Stimulated activated naive CD4-positive, alpha-beta T cell treated with Interleukin-2 at 50 U/mL for 16 hours (primary cell): ENCODE results near the gene RXFP1.

ENCODE experiments used
- DNase-seq: peaks from one replicate; lab custom pipeline; 2025; lab: John Stamatoyannopoulos, UW

The RXFP1 gene

DNA sequence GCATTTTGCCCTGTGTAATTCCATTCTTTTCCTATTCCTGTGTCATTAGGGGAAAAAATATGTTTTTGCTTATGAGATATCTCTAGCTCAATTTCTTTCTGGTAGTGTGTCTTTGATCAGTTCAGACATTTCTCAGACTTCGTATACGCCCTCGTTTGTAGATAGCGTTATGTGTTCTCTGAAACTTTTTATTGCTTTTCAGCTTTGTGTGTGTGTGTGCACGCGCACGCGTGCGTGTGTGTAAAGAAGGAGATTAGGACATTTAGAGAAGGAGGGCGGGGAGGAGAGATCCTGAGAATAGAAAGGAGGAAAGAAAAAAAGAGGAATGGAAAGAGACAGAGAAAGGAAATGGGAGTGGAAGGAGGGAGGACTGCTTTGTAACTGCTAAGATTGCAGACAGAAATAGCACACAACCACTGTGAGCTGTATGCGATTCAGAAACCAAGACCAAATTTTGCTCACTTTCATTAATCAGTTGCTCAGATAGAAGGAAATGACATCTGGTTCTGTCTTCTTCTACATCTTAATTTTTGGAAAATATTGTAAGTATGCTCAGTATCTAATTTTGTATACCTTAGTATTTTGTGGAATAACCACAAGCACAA, at the start of gene RXFP1:
Gene RXFP1 (plus strand): TSS at position 399 of the 605 bp plus-strand sequence. CDS start 95 bp downstream, at position 494.
- no peak for DNase-seq

DNA sequence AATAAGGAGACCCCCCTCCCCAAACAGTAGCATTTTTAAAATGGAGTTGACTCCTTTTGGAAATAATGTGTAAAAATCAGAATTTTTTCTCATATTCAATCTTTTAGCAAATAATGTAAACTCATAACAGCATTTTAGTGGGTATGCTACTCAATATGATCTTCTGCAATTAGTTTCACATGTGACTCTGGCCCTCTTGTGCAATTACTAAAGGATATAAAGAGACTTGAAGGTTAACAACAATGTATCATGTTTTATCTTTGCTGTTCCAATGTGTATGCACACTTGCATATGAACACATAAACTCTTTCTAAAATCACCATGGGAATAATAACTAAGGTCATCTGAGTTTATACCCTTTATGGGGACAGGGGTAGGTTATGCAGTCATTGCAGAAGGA, 39.9 kb upstream of the RXFP1 start:
- DNase-seq, result no peak

GRCh38 chr4:158484173-158484885, 37.4 kb upstream of the RXFP1 start:
- DNase-seq, result no peak

DNA sequence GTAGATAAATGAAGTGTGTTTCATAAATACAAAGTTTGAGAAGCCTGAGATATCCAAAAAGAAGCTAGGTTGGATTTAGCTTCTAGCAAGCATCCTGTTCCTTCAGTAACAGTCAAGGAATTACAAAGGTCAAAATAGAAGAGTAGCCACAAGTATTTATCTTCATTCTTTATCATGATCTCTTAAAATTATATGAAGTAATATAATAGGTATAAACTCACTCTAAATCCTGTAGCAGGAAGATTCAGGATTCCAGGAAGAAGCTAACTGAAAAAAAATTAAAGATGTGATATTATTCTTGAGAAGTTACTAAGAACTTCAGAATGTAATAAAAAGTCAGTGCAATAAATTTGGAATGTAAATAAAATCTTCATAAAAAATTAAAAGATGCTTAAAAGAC, 31.1 kb upstream of the RXFP1 start:
- no peak for DNase-seq

DNA sequence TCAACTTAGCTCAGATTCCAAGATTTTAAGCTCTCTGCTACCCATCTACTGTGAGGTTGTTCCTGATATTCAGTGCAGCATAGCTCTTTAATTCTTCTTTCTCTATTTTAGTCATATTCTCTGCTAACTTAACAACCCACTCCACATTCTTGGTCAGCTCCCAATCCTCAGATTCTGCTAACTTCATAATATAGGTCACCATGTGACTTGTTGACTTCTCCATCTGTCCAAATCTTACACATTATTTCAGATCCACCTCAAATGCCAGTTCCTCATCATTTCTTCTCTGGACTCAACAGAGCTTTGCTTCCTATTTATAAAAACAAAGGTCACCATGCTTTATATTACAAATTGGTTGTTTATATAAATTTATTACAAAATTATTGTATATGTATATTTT, 29.3 kb upstream of the RXFP1 start:
- DNase-seq, result no peak

DNA sequence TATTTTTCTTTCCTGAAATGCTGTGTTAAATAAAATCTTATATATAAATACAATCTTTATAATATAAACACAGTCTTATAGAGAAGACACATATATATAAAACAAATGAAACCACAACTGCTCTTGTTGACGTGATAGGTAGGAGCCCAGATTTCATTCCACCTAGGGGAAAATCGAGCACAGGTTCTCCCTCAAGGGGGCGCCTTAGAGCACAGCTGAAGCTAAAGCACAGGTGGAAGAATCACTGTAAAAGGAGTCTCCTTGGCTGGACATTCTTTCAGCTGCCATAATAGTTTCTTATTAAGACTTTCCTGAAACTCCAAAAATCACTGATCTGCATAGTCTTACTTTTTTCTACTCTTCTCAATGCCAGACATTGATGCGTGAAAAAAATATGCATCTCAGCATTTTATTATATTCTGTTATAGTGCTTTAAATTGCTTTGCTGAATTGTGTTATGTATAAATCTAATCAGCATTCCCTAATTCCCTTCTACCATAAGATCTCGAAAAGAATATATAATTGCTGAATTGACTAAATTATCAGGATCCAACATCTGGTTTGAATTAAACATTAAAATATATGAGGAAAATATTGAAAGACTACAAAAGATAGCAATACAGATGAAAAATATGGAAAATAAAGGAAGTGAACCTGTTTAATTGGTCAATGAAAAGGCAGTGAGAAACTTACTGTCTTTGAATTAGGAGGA, 25.5 kb upstream of the RXFP1 start:
- DNase-seq, result no peak

- no peak for DNase-seq
Measured at GRCh38 chr4:158500054-158500453, 21.6 kb upstream of the RXFP1 start.

DNA sequence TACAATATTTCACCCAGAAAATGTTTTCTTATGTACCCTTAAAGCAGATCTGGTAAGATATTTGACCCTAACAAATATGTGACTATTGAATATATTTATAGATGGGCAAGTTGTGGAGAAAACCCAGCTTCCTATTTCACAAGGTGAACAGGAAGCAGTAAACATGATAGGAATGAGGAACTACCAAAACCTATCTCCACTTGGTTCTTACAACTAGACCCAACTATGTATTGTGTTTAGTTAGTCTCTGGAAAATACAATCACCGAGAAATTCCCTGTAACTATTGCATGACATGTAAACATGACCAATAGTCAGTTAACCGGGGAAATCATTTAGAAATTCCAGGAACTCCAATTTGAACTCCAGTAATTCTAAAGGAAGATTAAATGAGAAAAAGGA, 8.4 kb upstream of the RXFP1 start:
- DNase-seq, result no peak

- DNase-seq, result no peak
Measured at GRCh38 chr4:158519226-158519625, 2.5 kb upstream of the RXFP1 start.

DNA sequence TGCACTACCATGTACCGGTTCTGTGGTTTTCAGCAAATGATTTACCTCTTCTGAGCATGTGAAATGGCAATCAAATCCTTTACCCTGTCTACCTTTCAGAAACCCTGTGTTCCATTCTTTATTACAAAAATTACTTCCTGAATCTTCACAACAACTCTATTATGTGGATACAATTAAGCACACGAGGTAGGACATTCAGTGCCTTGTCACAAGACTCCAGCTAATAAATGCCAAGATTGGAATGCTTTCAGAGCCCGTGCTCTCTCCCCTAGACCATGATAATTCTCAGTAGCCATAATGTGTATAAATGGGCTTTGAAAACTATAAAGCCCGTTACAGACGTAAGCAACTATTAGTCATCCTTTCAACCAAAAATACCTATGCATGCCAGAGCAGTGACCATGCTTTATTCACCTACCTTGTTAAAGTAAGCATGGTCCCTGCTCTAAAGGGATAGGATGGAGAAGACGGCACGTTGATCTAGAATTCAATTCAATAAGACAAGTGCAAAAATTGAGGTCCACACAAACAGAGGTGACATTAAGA, 2.4 kb downstream of the RXFP1 start:
- DNase-seq, result no peak

- no peak for DNase-seq
Measured at GRCh38 chr4:158527516-158527915, 5.8 kb downstream of the RXFP1 start.

GRCh38 chr4:158529505-158529904, 7.8 kb downstream of the RXFP1 start:
- DNase-seq, result no peak

DNA sequence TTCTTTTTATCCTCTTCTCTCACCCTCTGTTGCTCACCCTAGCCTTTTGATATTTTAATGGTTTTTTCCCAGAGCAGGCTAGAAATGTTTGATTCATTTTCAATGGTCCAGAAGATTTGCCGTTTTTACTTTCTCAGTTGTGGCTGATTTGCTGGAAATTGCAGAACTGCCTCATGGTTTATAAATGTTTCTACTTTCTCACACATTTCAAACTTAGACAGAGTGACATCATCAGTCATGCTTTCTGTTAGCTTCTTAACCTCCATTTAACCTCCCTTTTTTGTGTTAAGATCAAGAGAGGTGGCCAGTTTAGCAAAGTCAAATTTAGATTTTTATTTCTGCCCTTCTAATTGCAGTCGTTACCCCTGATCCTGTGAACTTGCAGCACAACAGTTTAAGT, 8.7 kb downstream of the RXFP1 start:
- DNase-seq, result no peak

- no peak for DNase-seq
Measured at GRCh38 chr4:158530898-158531297, 9.2 kb downstream of the RXFP1 start.

- no peak for DNase-seq
Measured at GRCh38 chr4:158532556-158533231, 11.0 kb downstream of the RXFP1 start.

DNA sequence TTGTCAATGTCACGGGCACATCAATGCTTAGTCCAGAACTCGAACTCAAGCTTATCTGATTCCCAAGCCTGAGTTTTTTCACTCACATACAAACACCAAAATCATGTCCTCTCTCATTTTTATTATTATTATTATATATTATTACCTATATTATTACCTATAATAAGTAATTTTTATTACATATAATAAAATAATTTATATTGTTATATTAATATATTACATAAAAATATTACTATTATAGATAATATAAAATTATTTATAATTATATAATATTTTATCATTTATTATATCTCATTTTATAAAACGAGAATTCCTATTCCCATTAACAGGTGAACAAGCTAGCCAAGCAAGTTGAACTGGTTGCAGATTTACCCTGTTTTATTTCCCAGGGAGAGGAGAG, 13.0 kb downstream of the RXFP1 start:
- no peak for DNase-seq

GRCh38 chr4:158535130-158535614, 13.5 kb downstream of the RXFP1 start:
- DNase-seq, result no peak

GRCh38 chr4:158536833-158537232, 15.2 kb downstream of the RXFP1 start:
- no peak for DNase-seq

- no peak for DNase-seq
Measured at GRCh38 chr4:158538176-158538575, 16.5 kb downstream of the RXFP1 start.

DNA sequence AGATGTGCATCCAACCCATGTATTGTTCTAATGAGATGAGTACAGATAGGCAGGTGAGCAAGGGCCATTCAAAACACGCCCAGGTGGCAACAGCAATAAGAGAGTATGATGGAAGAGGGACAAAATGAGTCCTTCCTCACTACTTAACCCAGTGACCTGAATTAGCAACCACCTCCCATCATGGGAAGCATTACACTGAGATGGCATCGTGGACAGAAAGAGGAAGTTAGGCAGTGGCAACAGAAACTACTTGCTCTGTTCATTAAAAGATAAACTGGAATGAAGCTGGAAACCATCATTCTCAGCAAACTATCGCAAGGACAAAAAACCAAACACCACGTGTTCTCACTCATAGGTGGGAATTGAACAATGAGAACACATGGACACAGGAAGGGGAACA, 17.2 kb downstream of the RXFP1 start:
- DNase-seq, result no peak

DNA sequence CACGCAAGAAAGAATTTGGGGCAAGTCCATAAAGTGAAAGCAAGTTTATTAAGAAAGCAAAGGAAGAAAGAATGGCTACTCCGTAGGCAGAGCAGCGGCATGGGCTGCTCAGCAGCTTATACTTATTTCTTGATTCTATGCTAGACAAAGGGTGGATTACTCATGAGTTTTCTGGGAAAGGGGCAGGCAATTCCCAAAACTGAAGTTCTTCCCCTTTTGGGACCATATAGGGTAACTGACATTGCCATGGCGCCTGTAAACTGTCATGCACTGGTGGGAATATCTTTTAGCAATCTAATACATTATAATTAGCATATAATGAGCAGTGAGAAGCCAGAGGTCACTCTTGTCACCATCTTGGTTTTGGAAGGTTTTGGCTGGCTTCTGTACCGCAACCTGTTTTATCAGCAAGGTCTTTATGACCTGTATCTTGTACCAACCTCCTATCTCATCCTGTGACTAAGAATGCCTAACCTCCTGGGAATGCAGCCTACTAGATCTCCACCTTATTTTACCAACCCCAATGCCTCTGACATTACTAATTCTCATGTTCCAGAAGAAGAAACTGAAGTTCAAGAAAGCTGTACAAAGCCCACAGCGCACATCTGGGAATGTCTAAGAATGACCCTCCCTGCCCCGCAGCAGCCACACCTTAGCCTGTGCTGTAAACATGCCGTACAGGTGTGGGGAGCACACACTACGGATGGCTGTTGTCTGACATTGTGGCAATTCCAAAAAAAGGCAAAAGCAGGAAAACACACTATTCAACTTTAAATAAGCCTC, 18.6 kb downstream of the RXFP1 start:
- DNase-seq, result no peak
